ENCODE data around the gene CNOT9.
A peak's percentile ranks its signal among the peaks of the same experiment; 100 is the strongest.
"Not testable (repeated sequence)": the region's sequence is repeated elsewhere in the genome, so short reads cannot be mapped to it uniquely, and the experiment has no call there.

CNOT9 gene, protein sequence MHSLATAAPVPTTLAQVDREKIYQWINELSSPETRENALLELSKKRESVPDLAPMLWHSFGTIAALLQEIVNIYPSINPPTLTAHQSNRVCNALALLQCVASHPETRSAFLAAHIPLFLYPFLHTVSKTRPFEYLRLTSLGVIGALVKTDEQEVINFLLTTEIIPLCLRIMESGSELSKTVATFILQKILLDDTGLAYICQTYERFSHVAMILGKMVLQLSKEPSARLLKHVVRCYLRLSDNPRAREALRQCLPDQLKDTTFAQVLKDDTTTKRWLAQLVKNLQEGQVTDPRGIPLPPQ

DNA sequence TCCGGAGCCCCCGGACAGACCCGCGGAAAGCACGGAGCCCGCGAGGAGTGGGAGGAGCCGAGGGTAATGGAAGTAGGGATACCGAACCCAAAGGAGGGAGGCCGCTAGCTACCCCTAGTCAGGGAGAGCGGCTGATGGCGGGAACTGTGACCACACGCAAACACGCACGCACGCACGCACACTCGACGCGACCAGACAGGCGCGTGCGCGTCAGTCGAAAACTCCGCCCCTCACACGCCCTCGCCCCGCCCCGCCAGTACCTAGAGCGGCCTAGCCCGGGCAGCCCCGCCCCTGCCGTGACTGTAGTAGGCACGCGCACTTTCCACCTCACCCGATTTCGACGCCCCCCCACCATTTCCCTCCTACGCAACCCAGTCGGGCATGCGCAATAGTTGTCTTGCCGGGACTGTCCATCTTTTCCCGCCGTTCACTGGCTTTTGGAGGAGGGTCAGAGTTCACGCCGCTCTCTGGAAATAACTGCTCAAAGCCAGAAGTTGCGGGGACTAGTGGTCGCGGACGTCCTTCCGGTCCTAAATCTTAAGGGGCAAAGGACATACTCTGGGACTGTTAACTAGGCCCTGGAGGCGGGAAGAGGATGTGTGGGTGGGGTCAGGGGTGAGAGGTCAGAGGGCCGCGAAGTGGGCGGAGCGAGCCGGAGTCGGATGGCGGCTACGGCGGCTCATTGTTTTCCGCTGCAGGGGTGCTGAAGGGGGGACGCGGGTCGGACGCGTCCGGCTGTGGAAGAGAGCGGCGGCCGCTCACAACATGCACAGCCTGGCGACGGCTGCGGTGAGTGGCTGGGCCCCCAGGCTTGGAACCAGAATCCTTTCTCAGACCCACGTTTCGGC is at the start of gene CNOT9, which contains the start of gene USP37:
CNOT9 (plus strand) TSS at position 650 of the 848 bp plus-strand sequence; CDS start at position 766, 116 bp downstream.
USP37 (minus strand) TSS at position 162 of the 848 bp plus-strand sequence. CDS start 9,698 bp downstream, outside the sequence.
- DNase-seq (ENCODE audit: low read depth in 2 of 2), result peak; percentile 100

DNA sequence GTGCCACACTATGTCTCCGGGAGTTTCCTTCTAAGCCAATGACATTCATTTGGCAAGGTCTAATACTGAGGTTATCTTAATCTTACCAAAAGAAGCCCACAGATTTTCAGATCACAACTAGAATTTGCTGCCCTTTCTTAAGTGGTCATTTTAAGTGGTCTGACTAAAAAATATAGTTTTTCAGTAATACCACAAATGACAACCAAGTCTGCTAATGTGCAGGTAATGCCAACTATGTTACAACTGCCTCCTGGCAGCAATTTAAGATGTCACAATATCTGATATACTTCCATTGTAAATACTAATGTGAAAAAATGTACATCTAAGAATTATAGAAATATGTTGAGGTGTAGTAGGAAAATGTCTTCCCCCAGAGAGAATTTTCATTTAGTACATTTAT is 49.8 kb upstream of the CNOT9 start:
- no peak for DNase-seq (ENCODE audit: low read depth in 2 of 2)

DNA sequence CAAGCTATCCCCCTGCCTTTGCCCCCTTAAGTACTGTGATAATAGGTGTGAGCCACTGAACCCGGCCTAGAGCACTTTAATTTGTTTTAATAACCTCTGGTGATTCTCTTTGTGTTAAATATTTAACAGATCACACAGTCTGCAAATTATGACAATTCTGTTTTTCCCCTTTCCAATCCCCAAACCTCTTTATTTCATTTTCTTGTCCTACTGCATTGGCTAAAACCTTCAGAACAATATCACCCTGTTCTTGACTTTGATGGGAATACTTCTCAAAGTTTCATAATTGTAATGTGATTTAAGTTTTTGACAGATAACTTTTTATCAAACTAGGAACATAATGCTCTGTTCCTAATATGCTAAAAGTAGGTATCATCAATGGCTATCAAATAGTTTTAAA is 45.0 kb upstream of the CNOT9 start:
- no peak for DNase-seq (ENCODE audit: low read depth in 2 of 2)

DNA sequence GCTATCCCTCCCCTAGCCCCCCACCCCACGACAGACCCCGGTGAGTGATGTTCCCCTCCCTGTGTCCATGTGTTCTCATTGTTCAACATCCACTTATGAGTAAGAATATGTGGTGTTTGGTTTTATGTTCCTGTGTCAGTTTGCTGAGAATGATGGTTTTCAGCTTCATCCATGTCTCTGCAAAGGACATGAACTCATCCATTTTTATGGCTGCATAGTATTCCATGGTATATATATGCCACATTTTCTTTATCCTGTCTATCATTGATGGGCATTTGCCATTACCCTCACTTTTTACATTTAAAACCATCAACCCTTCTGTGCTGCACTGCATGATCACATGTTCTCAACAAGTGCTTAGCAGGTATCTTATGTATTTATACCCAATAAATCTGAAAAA is 40.2 kb upstream of the CNOT9 start:
- DNase-seq (ENCODE audit: low read depth in 2 of 2), result not testable (repeated sequence)

GRCh38 chr2:218529990-218530389 is 38.6 kb upstream of the CNOT9 start:
- DNase-seq (ENCODE audit: low read depth in 2 of 2), result no peak

- no peak for DNase-seq (ENCODE audit: low read depth in 2 of 2)
These were observed 31.7 kb upstream of the CNOT9 start for GRCh38 chr2:218536804-218537494.

DNA sequence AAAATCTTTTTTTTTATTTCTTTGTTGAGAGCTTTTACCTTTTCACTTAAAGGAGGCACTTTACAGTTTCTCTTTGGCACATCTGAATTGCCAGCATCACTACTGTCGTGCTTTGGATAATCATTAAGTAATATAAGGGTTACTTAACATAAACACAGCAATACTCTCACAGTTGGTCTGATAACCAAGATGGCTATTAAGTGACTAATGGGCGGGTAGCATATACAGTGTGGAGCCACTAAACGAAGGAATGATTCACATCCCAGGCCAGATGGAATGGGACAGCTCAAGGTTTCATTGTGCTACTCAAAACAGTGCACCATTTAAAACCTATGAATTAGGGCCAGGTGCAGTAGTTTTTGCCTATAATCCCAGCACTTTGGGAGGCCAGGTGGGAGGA is 28.6 kb upstream of the CNOT9 start:
- DNase-seq (ENCODE audit: low read depth in 2 of 2), result no peak

DNA sequence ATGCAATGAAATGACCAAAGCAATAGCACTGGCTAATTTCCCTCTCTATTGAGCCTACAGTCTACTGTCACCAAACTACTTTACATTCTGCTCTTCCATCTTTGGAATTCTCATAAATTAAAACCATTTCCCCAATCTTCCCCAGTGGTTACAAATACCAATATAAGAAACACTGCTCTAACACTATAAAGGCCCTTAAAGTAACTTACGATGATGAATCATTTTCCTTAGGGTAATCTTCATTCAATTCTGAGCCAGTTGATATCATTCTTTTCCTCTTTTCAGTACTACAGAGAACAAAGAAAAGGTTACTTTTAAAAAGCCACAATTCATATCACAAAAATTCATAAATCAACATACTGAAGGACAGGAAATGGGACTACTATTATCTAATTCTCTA is 22.6 kb upstream of the CNOT9 start:
- no peak for DNase-seq (ENCODE audit: low read depth in 2 of 2)

GRCh38 chr2:218547511-218547910 is 21.1 kb upstream of the CNOT9 start:
- DNase-seq (ENCODE audit: low read depth in 2 of 2), result no peak

GRCh38 chr2:218547978-218548377 is 20.7 kb upstream of the CNOT9 start:
- DNase-seq (ENCODE audit: low read depth in 2 of 2), result no peak

- DNase-seq (ENCODE audit: low read depth in 2 of 2), result not testable (repeated sequence)
These were observed 14.4 kb upstream of the CNOT9 start for GRCh38 chr2:218554225-218554624.

DNA sequence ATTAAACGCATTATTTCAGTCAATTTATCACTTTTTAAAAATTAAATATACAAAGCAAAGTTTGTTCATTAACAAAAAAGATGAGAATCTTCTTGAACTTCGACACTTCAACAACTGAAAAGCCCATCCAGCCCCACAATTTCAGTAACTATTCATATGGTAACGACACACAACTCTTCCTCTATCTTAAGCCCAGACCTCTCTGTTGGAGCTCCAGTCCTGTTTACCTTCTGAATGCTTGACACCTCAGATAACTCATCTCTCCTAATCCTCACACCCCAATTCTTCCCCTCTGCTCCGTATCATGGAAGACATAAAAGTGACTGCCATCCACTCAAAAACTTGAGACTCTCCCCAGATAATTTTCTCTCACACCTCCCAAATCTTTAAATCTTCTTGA is 13.1 kb upstream of the CNOT9 start:
- no peak for DNase-seq (ENCODE audit: low read depth in 2 of 2)

DNA sequence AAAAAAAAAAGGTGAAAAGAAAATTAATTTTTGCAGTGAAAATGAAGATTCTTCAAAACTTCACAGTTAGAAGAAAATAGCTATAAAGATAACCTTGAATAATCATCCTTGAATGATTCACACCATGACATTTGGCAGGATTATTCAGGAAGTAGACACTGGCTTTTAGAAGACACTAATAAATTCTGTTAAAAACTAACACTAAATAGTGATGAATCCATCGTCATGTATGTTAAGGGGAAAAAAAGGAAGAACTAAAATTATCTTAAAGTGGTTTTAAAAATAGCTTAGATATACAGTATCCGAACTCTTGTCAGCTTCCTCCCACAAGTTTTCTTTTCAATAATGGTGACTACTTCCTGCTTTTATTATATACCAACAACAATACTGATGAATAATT is 10.7 kb upstream of the CNOT9 start:
- no peak for DNase-seq (ENCODE audit: low read depth in 2 of 2)

DNA sequence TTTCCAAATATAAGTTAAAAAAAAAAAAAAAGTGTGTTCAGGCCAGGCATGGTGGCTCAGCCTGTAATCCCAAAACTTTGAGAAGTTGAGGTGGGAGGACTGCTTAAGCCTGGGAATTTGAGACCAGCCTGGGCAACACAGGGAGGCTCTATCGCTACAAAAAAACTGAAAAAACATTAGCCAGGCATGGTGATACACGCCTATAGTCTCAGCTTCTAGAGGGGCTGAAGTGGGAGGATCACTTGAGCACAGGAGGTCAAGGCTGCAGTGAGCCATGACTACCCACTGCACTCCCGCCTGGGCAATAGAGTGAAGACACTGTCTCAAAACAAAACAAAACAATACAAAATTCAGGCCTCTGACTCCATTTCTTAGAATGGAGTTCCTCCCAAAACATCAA is 9.7 kb upstream of the CNOT9 start:
- DNase-seq (ENCODE audit: low read depth in 2 of 2), result no peak

DNA sequence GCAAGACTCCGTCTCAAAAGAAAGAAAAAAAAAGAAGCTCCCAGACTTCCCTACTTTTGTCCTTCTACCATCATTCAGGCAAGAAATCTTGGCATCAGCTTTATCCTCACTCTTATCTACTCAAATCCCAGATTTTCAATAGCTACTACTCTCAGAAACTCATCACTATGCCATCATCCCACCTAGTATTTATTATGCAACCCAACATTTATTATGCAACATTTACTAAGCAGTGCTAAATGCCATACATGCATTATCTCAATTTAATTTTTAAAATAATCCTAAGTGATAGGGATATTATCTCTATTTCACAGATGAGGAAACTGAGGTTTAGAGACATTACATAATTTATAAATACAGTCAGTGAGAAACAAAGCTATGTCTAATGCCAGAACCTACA is 4.6 kb upstream of the CNOT9 start:
- DNase-seq (ENCODE audit: low read depth in 2 of 2), result no peak

- DNase-seq (ENCODE audit: low read depth in 2 of 2), result no peak
These were observed 2.3 kb upstream of the CNOT9 start for GRCh38 chr2:218566296-218566695.

GRCh38 chr2:218567797-218568189 is 846 bp upstream of the CNOT9 start:
- peak in 1 of 2 donors; percentile 67 for DNase-seq (ENCODE audit: low read depth in 2 of 2)

GRCh38 chr2:218569038-218569431 is 396 bp downstream of the CNOT9 start:
- peak; percentile 47 to 58 for DNase-seq (ENCODE audit: low read depth in 2 of 2)

GRCh38 chr2:218569661-218570500 is 1.2 kb downstream of the CNOT9 start:
- DNase-seq (ENCODE audit: low read depth in 2 of 2), result no peak

DNA sequence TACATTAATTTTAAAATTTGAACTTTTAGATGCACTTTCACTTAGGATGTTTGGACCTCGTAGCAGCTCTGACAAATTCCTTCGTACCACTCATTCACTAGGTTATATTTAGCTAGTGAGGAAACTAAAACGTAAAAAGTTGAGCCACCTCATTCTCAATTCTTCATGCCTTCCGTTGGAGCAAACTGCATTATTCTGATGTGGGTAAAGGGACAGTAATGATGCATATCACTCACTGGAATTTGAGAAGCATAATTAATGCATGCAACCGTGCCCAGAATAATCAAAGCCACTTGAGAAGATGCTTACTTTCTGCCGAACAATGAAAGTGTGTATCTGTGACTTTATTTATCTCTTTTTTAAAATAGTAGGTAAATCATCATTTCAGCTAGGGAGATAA is 2.2 kb downstream of the CNOT9 start:
- DNase-seq (ENCODE audit: low read depth in 2 of 2), result no peak

DNA sequence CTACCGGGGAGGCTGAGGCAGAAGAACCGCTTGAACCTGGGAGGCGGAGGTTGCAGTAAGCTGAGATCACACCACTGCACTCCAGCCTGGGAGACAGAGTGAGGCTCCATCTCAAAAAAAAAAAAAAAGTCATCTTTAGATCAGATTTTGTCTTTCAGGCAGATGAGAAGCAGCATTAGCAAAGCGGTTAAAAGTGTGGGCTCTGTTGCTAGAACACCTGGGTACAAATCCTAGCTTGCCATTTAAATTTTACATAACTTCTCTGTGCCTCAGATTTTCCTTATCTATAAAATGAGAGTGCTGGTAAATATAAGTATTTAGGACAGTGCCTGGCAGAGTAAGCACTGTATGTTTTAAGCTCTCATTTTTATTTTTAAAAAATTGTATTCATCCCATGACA is 8.2 kb downstream of the CNOT9 start:
- no peak for DNase-seq (ENCODE audit: low read depth in 2 of 2)
